Progenitor cell of endocrine pancreas (in vitro differentiated cells): ENCODE results near the gene DUSP16. TPM values are rescaled to one million over a fixed set of nuclear protein-coding genes. Genes with fewer than 3 reads are reported as not detected.

Experiments
- DNase-seq: peaks from one replicate; pipeline ENCODE4 v3.0.0; 2021; ENCODE audit warnings: low spot score; ENCODE audit not compliant: unreplicated experiment
- H3K27ac Mint-ChIP-seq: 2 replicates; pipeline ENCODE4 v1.8.0; 2021; ENCODE audit warnings: mild to moderate bottlenecking, moderate library complexity, mixed read lengths
- H3K27me3 Mint-ChIP-seq: 2 replicates; pipeline ENCODE4 v1.8.0; 2021; ENCODE audit warnings: mixed read lengths
- H3K36me3 Mint-ChIP-seq: 2 replicates; pipeline ENCODE4 v1.8.0; 2022; ENCODE audit warnings: mixed read lengths; ENCODE audit not compliant: insufficient read depth
- H3K4me1 Mint-ChIP-seq: 2 replicates; pipeline ENCODE4 v1.8.0; 2021; ENCODE audit warnings: low read depth, mixed read lengths
- H3K4me3 Mint-ChIP-seq: 2 replicates; pipeline ENCODE4 v1.8.0; 2021; ENCODE audit warnings: low read depth, mild to moderate bottlenecking, moderate library complexity, mixed read lengths
- H3K9me3 Mint-ChIP-seq: 2 replicates; pipeline ENCODE4 v1.8.0; 2021; ENCODE audit warnings: low read depth, mixed read lengths
- total RNA-seq: library from RNA; stranded (reverse); gene quantifications from 2 replicates; pipeline ENCODE4 v1.2.1, GENCODE V29; 2021
- TF ChIP-seq, protein P1 (sequence below): fragments of 200-600 bp; sonication (generic); IDR thresholded peaks from one replicate; pipeline ENCODE4 v1.5.0; 2021; ENCODE audit warnings: antibody characterized with exemption, mild to moderate bottlenecking; ENCODE audit not compliant: unreplicated experiment

Gene DUSP16
- total RNA-seq, 1 donor from 2014 or later = 67.5 TPM

DNA sequence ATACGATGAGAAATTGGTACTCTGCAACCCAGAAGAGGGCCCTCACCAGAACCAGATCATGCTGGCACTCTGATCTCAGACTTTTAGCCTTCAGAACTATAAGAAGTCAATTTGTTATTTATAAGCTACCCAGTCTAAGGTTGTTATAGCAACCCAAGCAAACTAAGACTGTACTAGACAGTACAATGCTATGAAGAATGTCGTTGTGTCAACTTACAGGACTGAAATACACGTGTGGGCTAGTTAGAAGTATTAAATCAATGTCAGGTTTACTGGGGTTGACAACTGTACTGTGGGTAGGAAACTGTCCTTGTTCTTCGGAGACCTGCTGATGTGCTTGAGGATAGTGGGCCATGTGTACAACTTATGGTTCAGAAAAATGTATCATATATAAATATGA, 19.7 kb downstream of the DUSP16 start:
- Mint-ChIP-seq H3K36me3 (peaks cover 20% of the 10 kb centered on the region), H3K9me3 (no peaks in the 10 kb centered on the region), H3K27me3 (no peaks in the 10 kb centered on the region), H3K4me1 (peaks cover 9% of the 10 kb centered on the region), H3K27ac (no peak overlapping the region), H3K4me3 (no peak overlapping the region)
- DNase-seq = no peak
- TF ChIP-seq, protein P1, sequence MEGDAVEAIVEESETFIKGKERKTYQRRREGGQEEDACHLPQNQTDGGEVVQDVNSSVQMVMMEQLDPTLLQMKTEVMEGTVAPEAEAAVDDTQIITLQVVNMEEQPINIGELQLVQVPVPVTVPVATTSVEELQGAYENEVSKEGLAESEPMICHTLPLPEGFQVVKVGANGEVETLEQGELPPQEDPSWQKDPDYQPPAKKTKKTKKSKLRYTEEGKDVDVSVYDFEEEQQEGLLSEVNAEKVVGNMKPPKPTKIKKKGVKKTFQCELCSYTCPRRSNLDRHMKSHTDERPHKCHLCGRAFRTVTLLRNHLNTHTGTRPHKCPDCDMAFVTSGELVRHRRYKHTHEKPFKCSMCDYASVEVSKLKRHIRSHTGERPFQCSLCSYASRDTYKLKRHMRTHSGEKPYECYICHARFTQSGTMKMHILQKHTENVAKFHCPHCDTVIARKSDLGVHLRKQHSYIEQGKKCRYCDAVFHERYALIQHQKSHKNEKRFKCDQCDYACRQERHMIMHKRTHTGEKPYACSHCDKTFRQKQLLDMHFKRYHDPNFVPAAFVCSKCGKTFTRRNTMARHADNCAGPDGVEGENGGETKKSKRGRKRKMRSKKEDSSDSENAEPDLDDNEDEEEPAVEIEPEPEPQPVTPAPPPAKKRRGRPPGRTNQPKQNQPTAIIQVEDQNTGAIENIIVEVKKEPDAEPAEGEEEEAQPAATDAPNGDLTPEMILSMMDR = no peak

- TF ChIP-seq, protein P1 = no peak
- no peak for DNase-seq
- no peaks in the 10 kb centered on the region for H3K9me3 Mint-ChIP-seq
- H3K36me3 Mint-ChIP-seq = peaks cover 18% of the 10 kb centered on the region
- H3K27me3 Mint-ChIP-seq = no peaks in the 10 kb centered on the region
- H3K27ac Mint-ChIP-seq = no peak overlapping the region
- peaks cover 9% of the 10 kb centered on the region for H3K4me1 Mint-ChIP-seq
- H3K4me3 Mint-ChIP-seq = no peak overlapping the region
Observed at GRCh38 chr12:12542286-12542685, 20.4 kb downstream of the DUSP16 start.

- peaks cover 9% of the 10 kb centered on the region for H3K4me1 Mint-ChIP-seq
- no peak overlapping the region for H3K27ac Mint-ChIP-seq
- DNase-seq = no peak
- H3K27me3 Mint-ChIP-seq = no peaks in the 10 kb centered on the region
- H3K9me3 Mint-ChIP-seq = no peaks in the 10 kb centered on the region
- TF ChIP-seq, protein P1 = no peak
- peaks cover 17% of the 10 kb centered on the region for H3K36me3 Mint-ChIP-seq
- no peak overlapping the region for H3K4me3 Mint-ChIP-seq
Observed at GRCh38 chr12:12541782-12542181, 20.9 kb downstream of the DUSP16 start.

GRCh38 chr12:12540261-12541013, 22.2 kb downstream of the DUSP16 start:
- Mint-ChIP-seq H3K4me3 (no peak overlapping the region), H3K9me3 (no peaks in the 10 kb centered on the region), H3K27me3 (no peaks in the 10 kb centered on the region), H3K4me1 (peaks cover 7% of the 10 kb centered on the region), H3K27ac (no peak overlapping the region), H3K36me3 (peaks cover 11% of the 10 kb centered on the region)
- DNase-seq = no peak
- TF ChIP-seq, protein P1 = no peak

DNA sequence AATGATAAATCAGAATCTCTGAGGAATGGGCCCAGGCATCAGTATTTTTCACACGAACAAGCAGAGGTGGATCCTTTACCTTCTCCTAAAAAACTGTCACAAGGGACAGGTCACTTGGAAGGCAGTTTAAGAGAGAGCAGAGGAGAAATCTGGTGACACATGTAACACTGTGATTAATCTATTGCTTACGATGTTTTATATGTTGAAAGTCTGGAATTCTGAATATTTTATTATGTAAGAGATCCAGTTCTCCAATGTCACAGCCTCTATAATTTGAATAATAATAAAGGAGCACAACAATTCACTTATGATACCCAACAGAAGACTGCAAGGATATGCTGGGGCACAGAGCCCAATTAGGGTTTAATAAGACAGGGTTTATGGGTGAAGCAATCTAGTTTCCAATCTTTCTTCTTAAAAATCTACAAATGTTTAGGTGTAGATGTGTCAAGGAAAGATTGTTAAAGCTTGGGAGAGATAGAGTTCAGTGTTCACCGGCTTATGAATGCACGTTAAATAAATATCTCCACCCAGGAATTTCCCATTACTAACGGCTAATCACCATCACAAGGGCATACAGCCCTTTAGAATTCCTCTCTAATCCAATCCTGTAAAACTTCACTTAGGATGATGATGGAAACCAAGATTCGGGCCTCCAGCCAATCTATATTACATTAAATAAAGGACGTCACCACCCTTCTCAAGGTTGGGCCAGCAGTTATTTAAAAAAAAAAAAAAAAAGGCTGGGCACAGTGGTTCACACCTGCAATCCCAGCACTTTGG, 23.4 kb downstream of the DUSP16 start:
- no peak for DNase-seq
- Mint-ChIP-seq H3K36me3 (peaks cover 11% of the 10 kb centered on the region), H3K4me1 (peaks cover 18% of the 10 kb centered on the region), H3K27ac (no peak overlapping the region), H3K27me3 (no peaks in the 10 kb centered on the region), H3K9me3 (no peaks in the 10 kb centered on the region), H3K4me3 (no peak overlapping the region)
- TF ChIP-seq, protein P1 = no peak
